GM12874 (cell line): ENCODE results near the gene SPTLC3.

Experiments
- TF ChIP-seq, protein P1 (sequence below): IDR thresholded peaks from 2 replicates; pipeline ENCODE4 v1.5.1; 2011; ENCODE audit warnings: low read depth, mild to moderate bottlenecking, control low read depth, low read length, moderate library complexity; ENCODE audit not compliant: insufficient read depth

The SPTLC3 gene

GRCh38 chr20:13125486-13125885, 116.7 kb downstream of the SPTLC3 start:
- TF ChIP-seq, protein P1, sequence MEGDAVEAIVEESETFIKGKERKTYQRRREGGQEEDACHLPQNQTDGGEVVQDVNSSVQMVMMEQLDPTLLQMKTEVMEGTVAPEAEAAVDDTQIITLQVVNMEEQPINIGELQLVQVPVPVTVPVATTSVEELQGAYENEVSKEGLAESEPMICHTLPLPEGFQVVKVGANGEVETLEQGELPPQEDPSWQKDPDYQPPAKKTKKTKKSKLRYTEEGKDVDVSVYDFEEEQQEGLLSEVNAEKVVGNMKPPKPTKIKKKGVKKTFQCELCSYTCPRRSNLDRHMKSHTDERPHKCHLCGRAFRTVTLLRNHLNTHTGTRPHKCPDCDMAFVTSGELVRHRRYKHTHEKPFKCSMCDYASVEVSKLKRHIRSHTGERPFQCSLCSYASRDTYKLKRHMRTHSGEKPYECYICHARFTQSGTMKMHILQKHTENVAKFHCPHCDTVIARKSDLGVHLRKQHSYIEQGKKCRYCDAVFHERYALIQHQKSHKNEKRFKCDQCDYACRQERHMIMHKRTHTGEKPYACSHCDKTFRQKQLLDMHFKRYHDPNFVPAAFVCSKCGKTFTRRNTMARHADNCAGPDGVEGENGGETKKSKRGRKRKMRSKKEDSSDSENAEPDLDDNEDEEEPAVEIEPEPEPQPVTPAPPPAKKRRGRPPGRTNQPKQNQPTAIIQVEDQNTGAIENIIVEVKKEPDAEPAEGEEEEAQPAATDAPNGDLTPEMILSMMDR = no peak

DNA sequence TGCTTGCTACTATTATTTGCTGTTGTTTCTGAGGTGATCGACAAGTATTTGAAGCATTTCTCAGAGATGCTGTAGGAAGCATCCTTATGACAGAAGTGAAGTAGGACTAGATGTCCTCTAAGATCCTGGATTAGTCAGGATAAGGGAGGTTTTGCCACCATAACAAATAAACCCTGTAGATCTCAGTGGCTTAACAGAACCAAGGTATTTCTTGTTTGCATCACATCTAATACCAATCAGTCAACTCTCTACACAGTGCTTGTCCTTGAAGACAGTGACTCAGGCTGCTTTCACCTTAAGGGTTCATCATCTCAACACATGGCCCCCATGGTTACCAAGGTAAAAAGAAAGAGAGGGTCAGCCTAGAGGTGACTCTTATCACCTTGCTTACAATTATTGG, 119.4 kb downstream of the SPTLC3 start:
- TF ChIP-seq, protein P1 = no peak

DNA sequence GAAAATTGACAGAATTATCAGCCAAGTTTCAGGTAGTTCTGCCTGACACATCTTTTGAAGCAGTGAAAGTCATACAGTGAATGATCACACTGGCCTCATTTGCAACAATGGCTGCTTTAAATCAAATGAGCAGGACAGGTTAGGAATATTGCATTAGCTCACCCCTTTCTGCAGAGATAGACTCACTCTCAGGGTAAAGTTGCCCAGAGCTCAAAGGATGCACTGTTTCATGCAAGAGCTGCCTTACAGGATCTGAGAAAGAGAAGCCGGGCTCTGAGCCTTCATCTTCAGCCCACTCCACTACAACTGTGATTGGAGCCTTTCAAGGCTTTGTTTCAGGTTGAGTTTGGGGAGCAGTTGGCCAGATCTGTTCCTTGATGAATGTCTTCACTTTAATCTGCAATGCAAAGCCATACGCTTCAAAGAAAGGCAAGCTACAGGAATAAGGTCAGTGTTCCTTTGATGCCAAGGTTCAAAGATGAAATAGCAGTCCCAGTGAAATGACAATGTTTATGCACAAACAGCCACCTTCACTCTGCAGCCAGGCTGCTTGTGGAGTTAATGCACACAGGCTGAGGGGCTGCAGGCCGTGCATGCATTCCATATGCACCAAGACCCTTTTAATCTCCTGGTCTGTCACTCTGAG, 121.4 kb downstream of the SPTLC3 start:
- TF ChIP-seq, protein P1 = no peak

- TF ChIP-seq, protein P1 = no peak
Measured at GRCh38 chr20:13130707-13131103, 121.9 kb downstream of the SPTLC3 start.

DNA sequence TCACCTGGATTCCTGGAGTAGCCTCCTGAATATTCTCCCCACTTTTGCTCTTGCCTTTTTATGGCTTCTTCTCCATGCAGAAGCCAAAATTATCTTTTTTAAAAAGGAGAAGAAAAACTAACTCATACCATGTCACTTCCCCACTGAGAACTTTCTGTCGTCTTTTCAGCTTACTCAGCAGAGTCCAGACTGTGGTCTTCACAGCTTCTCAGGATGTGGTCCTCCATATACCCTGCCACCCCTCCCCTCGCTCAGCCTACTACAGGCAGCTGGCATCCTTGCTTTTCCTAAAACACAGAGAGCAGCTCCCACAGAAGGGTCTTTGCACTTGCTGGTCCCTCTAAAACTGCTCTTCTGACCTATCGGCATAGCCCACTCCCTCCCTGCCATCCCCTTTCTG, 122.9 kb downstream of the SPTLC3 start:
- TF ChIP-seq, protein P1 = no peak

- TF ChIP-seq, protein P1 = no peak
Measured at GRCh38 chr20:13139459-13140150, 130.8 kb downstream of the SPTLC3 start.

DNA sequence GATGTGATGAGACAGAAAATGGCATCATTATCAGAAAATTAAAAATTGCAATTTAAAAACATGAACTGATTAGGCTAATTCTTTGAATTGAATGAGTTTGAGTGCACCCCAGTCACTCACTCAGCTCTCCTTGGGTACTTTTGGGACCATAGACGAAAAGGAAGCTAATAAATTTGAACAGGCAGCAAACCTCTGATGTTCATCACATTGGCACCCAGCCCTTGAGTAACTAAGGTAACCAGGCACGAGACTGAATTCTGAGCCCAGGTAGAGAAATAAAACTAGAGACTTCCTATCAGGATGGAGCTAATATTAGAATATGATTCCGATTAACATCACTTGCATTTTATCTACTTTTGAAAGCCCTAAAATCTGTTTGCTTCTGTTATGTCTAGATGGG, 131.4 kb downstream of the SPTLC3 start:
- TF ChIP-seq, protein P1 = no peak
